ENCODE data around the gene TECPR2. TPM values are rescaled to one million over a fixed set of nuclear protein-coding genes. Genes with fewer than 3 reads are reported as not detected.
A peak's percentile ranks its signal among the peaks of the same experiment; 100 is the strongest.

The TECPR2 gene
- total and polyA plus RNA-seq, 10 of the 15 experiments (the other 5 are each of a cell fraction or from before 2014, with no cell fraction given): 0.15 to 10.0 (median 3.0) TPM

GRCh38 chr14:102316743-102317563, 45.8 kb upstream of the TECPR2 start:
- intact Hi-C loops (cut with micrococcal nuclease; ENCODE audit: unreplicated experiment) (loop anchor here (2.0 to 10.0 kb wide), 6 partner anchors 46 to 612 kb away; partner anchors contain the start of genes CINP, HSP90AA1 and TECPR2), in situ Hi-C loops (cut with MboI) (loop anchor here (5.0 to 25.0 kb wide), 2 partner anchors 355 to 555 kb away; partner anchors contain the start of genes DYNC1H1 and PPP2R5C)
- FAIRE-seq: no peak
- ChIA-PET RAD21 (ENCODE audit: unreplicated experiment) (interaction anchor here (0.6 to 1.9 kb wide), 8 partner anchors 12 to 353 kb away, joined by 3 to 7 read pairs (median 4); partner anchors contain the start of gene MOK), POLR2A (interaction anchor here (0.5 to 0.7 kb wide), 4 partner anchors 10 to 552 kb away, joined by 3 to 6 read pairs (median 4); no protein-coding TSS in a partner anchor), SMC1A (ENCODE audit: uncharacterized antibody, unreplicated experiment) (interaction anchor here (0.8 to 2.4 kb wide), 8 partner anchors 9 to 355 kb away, joined by 3 to 7 read pairs (median 4); no protein-coding TSS in a partner anchor), CTCF (interaction anchor here (0.6 to 3.4 kb wide), 26 partner anchors 12 to 369 kb away, joined by 3 to 14 read pairs (median 4); partner anchors contain the start of genes CINP, MOK and TECPR2)
- Histone ChIP-seq H3K4me1 (ENCODE audit: control insufficient read depth, insufficient read depth, low read length) (peaks cover 27% of the 10 kb centered on the region), H3K9ac (ENCODE audit: control insufficient read depth, insufficient read depth, low read length) (peak overlapping the region; percentile 64; the same call in 1 of the 2 replicates), H3K4me2 (ENCODE audit: control insufficient read depth, insufficient read depth) (peak overlapping the region; percentile 95), H3K9me3 (replicated peaks; ENCODE audit: control insufficient read depth, insufficient read depth, low read length) (no peaks in the 10 kb centered on the region), H3K79me2 (ENCODE audit: control insufficient read depth, insufficient read depth, low read length) (peaks cover 14% of the 10 kb centered on the region), H3K4me3 (peak overlapping the region; percentile 75), H3K36me3 (ENCODE audit: control insufficient read depth in 2 of 2, insufficient read depth in 2 of 2, low read length in 1 of 2) (no peaks in the 10 kb centered on the region), H4K20me1 (ENCODE audit: control insufficient read depth, insufficient read depth) (no peaks in the 10 kb centered on the region), H3K27me3 (replicated peaks in 1 of 2; ENCODE audit: control insufficient read depth in 2 of 2, insufficient read depth in 2 of 2, low read length in 1 of 2) (no peaks in the 10 kb centered on the region), H2AFZ (ENCODE audit: control insufficient read depth, low read depth, low read length) (peak overlapping the region; percentile 93), H3K27ac (ENCODE audit: control insufficient read depth, insufficient read depth) (peak overlapping the region; percentile 61; the same call in 1 of the 2 replicates)
- peak; percentile 83 for ATAC-seq
- no TSS peak for BruUV-seq (replicated peaks)
- DNase-seq (ENCODE audit: low read depth, low spot score): peak; percentile 61
- WGBS (ENCODE audit: insufficient coverage, insufficient replicate concordance, low lambda C conversion rate, missing lambda C conversion rate): under 1% methylated on average over 54 of the region's 54 CpGs
- no peak for TF ChIP-seq ATF3 (IDR thresholded peaks at IDR 0.05; ENCODE audit: borderline replicate concordance, extremely low read depth, low read depth, low read length)
- no peak for TF ChIP-seq KAT2A (conservative IDR thresholded peaks at IDR 0.05; ENCODE audit: control insufficient read depth, low read depth, low read length)
- peak; percentile 84 to 93 (median 89) for TF ChIP-seq CTCF (IDR thresholded peaks at IDR 0.05 in 2 of 3, conservative IDR thresholded peaks at IDR 0.05 in 1 of 3; ENCODE audit: control insufficient read depth in 2 of 3, extremely low read depth in 1 of 3, insufficient read depth in 1 of 3, low read depth in 3 of 3, low read length in 3 of 3)
- no peak for TF ChIP-seq BCL11A (IDR thresholded peaks at IDR 0.05; ENCODE audit: low read depth, low read length)
- TF ChIP-seq EP300 (IDR thresholded peaks at IDR 0.05; ENCODE audit: borderline replicate concordance in 1 of 2, control insufficient read depth in 1 of 2, low read depth in 2 of 2, low read length in 2 of 2): peak in 1 of 2 experiments; percentile 45; a peak in 1 of 4 replicates
- TF ChIP-seq LARP7 (IDR thresholded peaks at IDR 0.05): peak; percentile 57; the same call in 1 of the 2 replicates
- TF ChIP-seq NBN (IDR thresholded peaks at IDR 0.05): peak; percentile 96
- no peak for TF ChIP-seq MAX (IDR thresholded peaks at IDR 0.05; ENCODE audit: low read depth, low read length)
- peak; percentile 82 for TF ChIP-seq ZBTB40 (IDR thresholded peaks at IDR 0.05; ENCODE audit: borderline replicate concordance)
- TF ChIP-seq BRCA1 (IDR thresholded peaks at IDR 0.05; ENCODE audit: low read depth, low read length): 0 out of 2 replicates have a peak, but pooled peaks have one; percentile 29
- no peak for TF ChIP-seq JUND (IDR thresholded peaks at IDR 0.05; ENCODE audit: low read depth, low read length)
- 0 out of 2 replicates have a peak, but pooled peaks have one; percentile 45 for TF ChIP-seq STAT1 (conservative IDR thresholded peaks at IDR 0.05)
- peak; percentile 77; the same call in 1 of the 2 replicates for TF ChIP-seq RB1 (IDR thresholded peaks at IDR 0.05; ENCODE audit: borderline replicate concordance)
- peak; percentile 75; the same call in 1 of the 2 replicates for TF ChIP-seq NFYB (IDR thresholded peaks at IDR 0.05; ENCODE audit: insufficient read depth, low read depth, low read length)

All from GM12878 (cell line).